SK-N-SH (cell line): ENCODE results near the gene RPS17. TPM values are rescaled to one million over a fixed set of nuclear protein-coding genes. Genes with fewer than 3 reads are reported as not detected.

Experiments
- CTCF ChIA-PET: fragments of 300-600, 350-600 bp; formaldehyde crosslinking; extraction: SDS; loops from one replicate; lab custom pipeline; 2021; lab: Yijun Ruan, JAX
- POLR2A ChIA-PET: fragments of 350-600 bp; sonication (Branson Sonifier 250); formaldehyde crosslinking; extraction: SDS; loops from one replicate; lab custom pipeline; 2020; ENCODE audit warnings: antibody characterized with exemption, inconsistent platforms; lab: Yijun Ruan, JAX
- DNase-seq: peaks from one replicate; pipeline ENCODE4 v3.0.0; 2012
- H2AFZ ChIP-seq: fragments of 200-600 bp; sonication (generic); 2 replicates; pipeline ENCODE4 v1.8.1; 2016; ENCODE audit warnings: antibody characterized with exemption, mild to moderate bottlenecking, low read depth
- H3F3A ChIP-seq: fragments of 200-600 bp; sonication (generic); replicated peaks from 2 replicates; pipeline ENCODE3; 2016; ENCODE audit warnings: antibody characterized with exemption, mild to moderate bottlenecking; ENCODE audit not compliant: insufficient read depth
- H3K27ac ChIP-seq, 2 experiments: fragments of 200-500 bp in 1 of 2; fragments of 200-600 bp in 1 of 2; sonication (Bioruptor generic) in 1 of 2; sonication (generic), shearing (Covaris generic) in 1 of 2; 2 replicates each; pipeline versions ENCODE4 v1.5.1 to v1.6.1; 2014 to 2016; ENCODE audit warnings: low read depth in 2 of 2, inconsistent platforms in 1 of 2, low read length in 1 of 2, mild to moderate bottlenecking in 1 of 2, mixed read lengths in 1 of 2
- H3K27me3 ChIP-seq: fragments of 200-600 bp; sonication (generic), shearing (Covaris generic); 2 replicates; pipeline ENCODE4 v1.6.1; 2016; ENCODE audit warnings: mixed run types; ENCODE audit not compliant: insufficient read depth
- H3K36me3 ChIP-seq, 2 experiments: fragments of 200-500 bp in 1 of 2; fragments of 200-600 bp in 1 of 2; sonication (Bioruptor generic) in 1 of 2; sonication (generic) in 1 of 2; replicated peaks in 1 of 2; 2 replicates each; pipeline versions ENCODE3 to v1.5.1; 2014 to 2016; ENCODE audit warnings: low read length in 1 of 2, mild to moderate bottlenecking in 1 of 2; ENCODE audit not compliant: insufficient read depth in 2 of 2, control insufficient read depth in 1 of 2
- H3K4me1 ChIP-seq, 2 experiments: fragments of 200-500 bp in 1 of 2; fragments of 200-600 bp in 1 of 2; sonication (Bioruptor generic) in 1 of 2; sonication (generic), shearing (Covaris generic) in 1 of 2; 2 replicates each; pipeline versions ENCODE4 v1.5.1 to v1.6.1; 2014 to 2016; ENCODE audit warnings: low read depth in 1 of 2, low read length in 1 of 2, mixed run types in 1 of 2; ENCODE audit not compliant: insufficient read depth in 2 of 2, control insufficient read depth in 1 of 2
- H3K4me2 ChIP-seq: fragments of 200-600 bp; sonication (generic), shearing (Covaris generic); 2 replicates; pipeline ENCODE4 v1.6.1; 2017; ENCODE audit warnings: mixed run types
- H3K4me3 ChIP-seq, 2 experiments: fragments of 200-500 bp in 1 of 2; fragments of 200-600 bp in 1 of 2; sonication (Bioruptor generic) in 1 of 2; sonication (generic), shearing (Covaris generic) in 1 of 2; 2 replicates each; pipeline versions ENCODE4 v1.5.1 to v1.8.1; 2014 to 2016; ENCODE audit warnings: low read depth in 2 of 2, inconsistent platforms in 1 of 2, low read length in 1 of 2, mild to moderate bottlenecking in 1 of 2, mixed read lengths in 1 of 2, moderate library complexity in 1 of 2
- H3K79me2 ChIP-seq: fragments of 200-600 bp; sonication (generic); 2 replicates; pipeline ENCODE4 v1.8.1; 2017; ENCODE audit warnings: mild to moderate bottlenecking; ENCODE audit not compliant: insufficient read depth
- H3K9ac ChIP-seq: fragments of 200-600 bp; sonication (generic); 2 replicates; pipeline ENCODE4 v1.6.1; 2017; ENCODE audit warnings: mixed run types
- H3K9me2 ChIP-seq: fragments of 200-600 bp; sonication (generic); 2 replicates; pipeline ENCODE4 v1.6.1; 2017; ENCODE audit warnings: mixed run types
- H3K9me3 ChIP-seq: fragments of 200-600 bp; sonication (generic); 2 replicates; pipeline ENCODE4 v1.6.1; 2017; ENCODE audit warnings: mixed run types, mild to moderate bottlenecking, moderate library complexity
- H4K20me1 ChIP-seq: fragments of 200-600 bp; sonication (generic); 2 replicates; pipeline ENCODE4 v1.6.1; 2017; ENCODE audit warnings: mild to moderate bottlenecking, mixed run types; ENCODE audit not compliant: insufficient read depth
- CHD2 ChIP-seq: fragments of 150-350 bp; IDR thresholded peaks from 2 replicates; pipeline ENCODE4 v1.6.1; 2018; ENCODE audit warnings: low read length; ENCODE audit not compliant: partially characterized antibody
- CTCF ChIP-seq: fragments of 200-600 bp; sonication (generic); IDR thresholded peaks from 2 replicates; pipeline ENCODE4 v1.6.1; 2017; ENCODE audit warnings: antibody characterized with exemption, mild to moderate bottlenecking, moderate library complexity
- ELF1 ChIP-seq: IDR thresholded peaks from 2 replicates; pipeline ENCODE4 v1.4.0; 2012
- FOSL2 ChIP-seq: IDR thresholded peaks from 2 replicates; pipeline ENCODE4 v1.4.0; 2012; ENCODE audit warnings: low read depth, mild to moderate bottlenecking, moderate library complexity, borderline replicate concordance
- FOXJ3 ChIP-seq: sonication (generic); formaldehyde crosslinking; IDR thresholded peaks from 2 replicates; pipeline ENCODE4 v1.5.1; 2020; ENCODE audit warnings: mild to moderate bottlenecking, missing genetic modification reagents
- FOXM1 ChIP-seq: IDR thresholded peaks from 2 replicates; pipeline ENCODE4 v1.4.0; 2012; ENCODE audit warnings: low read depth, mild to moderate bottlenecking
- GABPA ChIP-seq: IDR thresholded peaks from 2 replicates; pipeline ENCODE4 v1.4.0; 2012; ENCODE audit warnings: low read depth, mild to moderate bottlenecking
- IRF3 ChIP-seq: fragments of 150-350 bp; IDR thresholded peaks from 2 replicates; pipeline ENCODE4 v1.6.1; 2016; ENCODE audit warnings: mild to moderate bottlenecking, low read depth, low read length
- JUND ChIP-seq: IDR thresholded peaks from 2 replicates; pipeline ENCODE4 v1.4.0; 2012
- MAX ChIP-seq: IDR thresholded peaks from 2 replicates; pipeline ENCODE4 v1.4.0; 2012; ENCODE audit warnings: low read depth
- MEF2A ChIP-seq: IDR thresholded peaks from 2 replicates; pipeline ENCODE4 v1.4.0; 2012; ENCODE audit warnings: low read depth, borderline replicate concordance
- NFIC ChIP-seq: IDR thresholded peaks from 2 replicates; pipeline ENCODE4 v1.4.0; 2012; ENCODE audit warnings: borderline replicate concordance
- PBX3 ChIP-seq: IDR thresholded peaks from 2 replicates; pipeline ENCODE4; 2012
- POLR2AphosphoS5 ChIP-seq: IDR thresholded peaks from 2 replicates; pipeline ENCODE4 v1.6.1; 2012; ENCODE audit warnings: low read depth, low read length
- RAD21 ChIP-seq: IDR thresholded peaks from 2 replicates; pipeline ENCODE4 v1.6.1; 2012; ENCODE audit warnings: mild to moderate bottlenecking, low read length
- RCOR1 ChIP-seq: fragments of 150-350 bp; IDR thresholded peaks from 2 replicates; pipeline ENCODE4 v1.6.1; 2017; ENCODE audit warnings: antibody characterized with exemption, low read length
- REST ChIP-seq: IDR thresholded peaks from 2 replicates; pipeline ENCODE4 v1.6.1; 2012; ENCODE audit warnings: mild to moderate bottlenecking, low read depth, low read length, moderate library complexity
- RFX5 ChIP-seq: IDR thresholded peaks from 2 replicates; pipeline ENCODE4 v1.6.1; 2012; ENCODE audit warnings: mild to moderate bottlenecking, improper control_type of control experiment, low read length
- SIN3A ChIP-seq: IDR thresholded peaks from 2 replicates; pipeline ENCODE4 v1.6.1; 2012; ENCODE audit warnings: low read depth, mild to moderate bottlenecking, low read length, moderate library complexity, borderline replicate concordance
- SMC3 ChIP-seq: IDR thresholded peaks from 2 replicates; pipeline ENCODE4 v1.6.1; 2012; ENCODE audit warnings: low read depth, low read length, improper control_type of control experiment
- TAF1 ChIP-seq: IDR thresholded peaks from 2 replicates; pipeline ENCODE4 v1.6.1; 2012; ENCODE audit warnings: low read depth, mild to moderate bottlenecking, low read length, moderate library complexity, borderline replicate concordance
- TEAD4 ChIP-seq: IDR thresholded peaks from 2 replicates; pipeline ENCODE4 v1.4.0; 2012; ENCODE audit warnings: mild to moderate bottlenecking, borderline replicate concordance; ENCODE audit not compliant: insufficient read depth
- USF1 ChIP-seq: IDR thresholded peaks from 2 replicates; pipeline ENCODE4 v1.4.0; 2012; ENCODE audit warnings: low read depth, borderline replicate concordance
- WGBS: methylation state at CpG from one replicate; pipeline ENCODE4 v1.1.6; 2017; ENCODE audit warnings: low lambda C conversion rate; 5-methylcytosine and 5-hydroxymethylcytosine counted together
- polyA plus RNA-seq, 3 experiments: library from polyadenylated mRNA; depleted of rRNA; stranded (reverse); fragments of >200 nt; gene quantifications; 2 replicates each; pipeline ENCODE4 v1.2.3, GENCODE V29; 2012

The RPS17 gene
- polyA plus RNA-seq (2012; rRNA removed) = 8,662 and 9,168 TPM in 2 replicates
- polyA plus RNA-seq (2012; cell fraction: cytosol; rRNA removed) = 12,330 and 13,920 TPM in 2 replicates
- 1,411 and 1,629 TPM in 2 replicates for polyA plus RNA-seq (2012; cell fraction: nucleus; rRNA removed)

GRCh38 chr15:82540055-82540983 is at the start of gene RPS17:
RPS17 (minus strand) TSS chr15:82540457; CDS start chr15:82540428, 29 bp downstream.
- Histone ChIP-seq H3K27ac (peak within 1 kb of the TSS; percentile 84 to 95), H4K20me1 (peaks cover 42% of the 10 kb centered on the region), H3K9me3 (no peaks in the 10 kb centered on the region), H3K27me3 (no peaks in the 10 kb centered on the region), H3F3A (peaks cover 42% of the 10 kb centered on the region), H3K9me2 (no peaks in the 10 kb centered on the region), H3K36me3 (peaks cover 30 to 36% of the 10 kb centered on the region in 2 experiments), H3K4me2 (peak within 1 kb of the TSS; percentile 100), H3K4me1 (peaks cover 8 to 19% of the 10 kb centered on the region in 2 experiments), H3K79me2 (peaks cover 44% of the 10 kb centered on the region), H3K4me3 (peak within 1 kb of the TSS; percentile 72 to 100), H2AFZ (peak within 1 kb of the TSS; percentile 81), H3K9ac (peak within 1 kb of the TSS; percentile 100)
- WGBS = 1% methylated on average over 41 of the region's 81 CpGs
- peak; percentile 100 for DNase-seq
- ChIA-PET POLR2A (interaction anchor here (0.6 to 4.1 kb wide), 20 partner anchors 9 to 526 kb away, joined by 3 to 35 read pairs (median 4); partner anchors contain the start of genes AP3B2 and RAMAC), CTCF (interaction anchor here (0.6 to 3.0 kb wide), 24 partner anchors 9 to 471 kb away, joined by 3 to 30 read pairs (median 4); partner anchors contain the start of genes AP3B2, C15orf40 and RAMAC)
- TF ChIP-seq USF1 (peak; percentile 18; the same call in 1 of the 2 replicates), FOXM1 (0 out of 2 replicates have a peak, but pooled peaks have one; percentile 48), SIN3A (peak; percentile 92), JUND (no peak), FOSL2 (no peak), TAF1 (peak; percentile 99), FOXJ3 (CRISPR knock-in tag) (peak; percentile 32; the same call in 1 of the 2 replicates), TEAD4 (no peak), PBX3 (peak; percentile 45), POLR2AphosphoS5 (peak; percentile 99), GABPA (peak; percentile 96), CHD2 (peak; percentile 92), SMC3 (peak; percentile 52), ELF1 (peak; percentile 98), REST (peak; percentile 69; the same call in 1 of the 2 replicates), RFX5 (no peak), NFIC (peak; percentile 35; the same call in 1 of the 2 replicates), MAX (peak; percentile 97), RCOR1 (peak; percentile 19; the same call in 1 of the 2 replicates), RAD21 (peak; percentile 40; the same call in 1 of the 2 replicates), CTCF (peak; percentile 95), MEF2A (no peak; the same call in 1 of the 2 replicates), IRF3 (no peak)
